Thyroid gland (tissue), 4 donors: Measurements from ENCODE around the gene C5orf24. TPM values are rescaled to one million over a fixed set of nuclear protein-coding genes. Genes with fewer than 3 reads are reported as not detected.

Experiments
- DNase-seq, 2 donors: peaks; one replicate each; pipeline ENCODE4 v3.0.0-alpha.2; 2019
- H3K27ac ChIP-seq, 3 donors: fragments of 200-600 bp; sonication (generic); 1 replicate in 2 of 3; 2 replicates in 1 of 3; pipeline ENCODE4 v1.5.1; 2016 to 2019; ENCODE audit warnings: mild to moderate bottlenecking in 1 of 3, moderate library complexity in 1 of 3
- H3K27me3 ChIP-seq: fragments of 200-600 bp; sonication (generic); one replicate; pipeline ENCODE4 v1.5.1; 2019
- H3K36me3 ChIP-seq, 2 donors: fragments of 200-600 bp; sonication (generic); one replicate each; pipeline ENCODE4 v1.5.1; 2016 to 2019
- H3K4me1 ChIP-seq, 2 donors: fragments of 200-600 bp; sonication (generic); one replicate each; pipeline ENCODE4 v1.5.1; 2017 to 2019
- H3K4me3 ChIP-seq, 3 donors: fragments of 200-600 bp; sonication (generic); replicated peaks in 1 of 3; 1 replicate in 2 of 3; 2 replicates in 1 of 3; pipeline ENCODE4 v1.5.1; 2016; ENCODE audit warnings: mild to moderate bottlenecking in 1 of 3
- H3K9me3 ChIP-seq: fragments of 200-600 bp; sonication (generic); one replicate; pipeline ENCODE4 v1.5.1; 2017
- CTCF ChIP-seq, 6 experiments: fragments of 200-600 bp in 3 of 6; fragments of 450-650 bp in 3 of 6; sonication (generic) in 3 of 6; IDR thresholded peaks; one replicate each; pipeline ENCODE4 v1.5.1; 2016 to 2019; ENCODE audit warnings: antibody characterized with exemption in 6 of 6, mild to moderate bottlenecking in 2 of 6, inconsistent platforms in 1 of 6, moderate library complexity in 1 of 6
- POLR2A ChIP-seq, 2 donors: fragments of 450-650 bp; IDR thresholded peaks; one replicate each; pipeline ENCODE4 v1.6.1; 2017; ENCODE audit warnings: antibody characterized with exemption in 2 of 2, mild to moderate bottlenecking in 2 of 2, moderate library complexity in 1 of 2
- WGBS, 2 donors: methylation state at CpG; one replicate each; pipeline ENCODE4 v1.1.5; 2017; 5-methylcytosine and 5-hydroxymethylcytosine counted together
- intact Hi-C: fragments of 100-400 bp; cut with DNase I; formaldehyde crosslinking; loops from one replicate; pipeline ENCODE4 v1.15.1; 2023
- total RNA-seq, 4 donors: library from RNA; depleted of rRNA; stranded (reverse); fragments of >200 nt; gene quantifications; one replicate each; pipeline ENCODE4 v1.2.3, GENCODE V29; 2016

The C5orf24 gene
- 10 to 100 TPM; 52.5 to 66.6 (median 61.0) TPM for total RNA-seq

DNA sequence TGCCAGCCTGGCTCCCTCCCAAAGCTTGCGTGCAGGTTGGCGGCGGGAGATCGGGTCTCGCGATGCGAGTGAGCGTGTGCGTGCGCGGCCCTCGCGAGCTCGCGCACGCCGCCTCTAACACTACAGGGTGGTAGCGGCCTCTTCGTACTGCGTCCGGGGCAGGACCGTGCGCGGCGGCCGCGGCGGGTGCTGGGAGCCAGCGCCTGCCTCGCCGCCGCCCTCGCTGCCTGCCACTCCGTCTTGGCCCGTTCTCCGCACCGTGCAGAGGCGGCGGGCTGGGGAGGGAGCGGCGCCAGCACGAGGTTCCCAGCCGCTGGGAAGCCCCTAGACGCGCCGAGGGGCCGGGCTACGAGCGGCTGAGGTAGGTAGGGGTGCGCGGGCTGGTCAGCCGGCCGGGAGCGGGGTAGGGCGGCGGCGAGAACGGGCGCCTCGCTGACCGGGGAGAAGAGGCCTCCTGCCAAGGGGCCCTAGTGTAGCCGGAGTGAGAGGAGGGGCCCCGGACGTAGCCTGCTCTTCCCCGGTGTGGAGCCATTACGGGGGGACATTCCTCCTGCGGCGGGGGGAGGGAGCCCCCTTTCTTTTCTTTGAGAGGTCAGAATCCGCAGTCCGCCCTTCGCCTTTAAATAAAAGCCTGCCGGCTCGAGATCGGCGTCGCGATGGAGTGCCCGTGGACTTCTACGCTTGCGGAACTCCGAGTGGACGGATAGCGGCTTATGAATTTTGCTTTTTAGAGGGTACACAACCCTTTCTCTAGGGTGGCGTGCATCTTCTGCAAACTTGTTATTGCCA lies at the start of gene C5orf24:
TSS of gene C5orf24 (plus strand) at position 117 of the 789 bp plus-strand sequence. CDS start 8,933 bp downstream, outside the sequence.
- no peaks in the 10 kb centered on the region for H3K36me3 ChIP-seq
- H3K27me3 ChIP-seq: no peaks in the 10 kb centered on the region
- intact Hi-C loops: loop anchor here (10.0 kb wide), 1 partner anchor 59 kb away; the partner anchor contains the start of gene PCBD2
- H3K4me3 ChIP-seq: peak within 1 kb of the TSS; percentile 2 to 82 (median 58)
- peak within 1 kb of the TSS; percentile 85 to 90 (median 88) for H3K27ac ChIP-seq
- WGBS, 2 donors: 0% methylated on average over 4 to 25 of the region's 84 CpGs
- TF ChIP-seq CTCF (IDR thresholded peaks at IDR 0.05) (no peak), POLR2A (IDR thresholded peaks at IDR 0.05) (peak; percentile 62 to 99)
- H3K9me3 ChIP-seq: no peaks in the 10 kb centered on the region
- peaks cover 11 to 22% of the 10 kb centered on the region in 2 donors for H3K4me1 ChIP-seq
- DNase-seq: peak; percentile 96 to 97

DNA sequence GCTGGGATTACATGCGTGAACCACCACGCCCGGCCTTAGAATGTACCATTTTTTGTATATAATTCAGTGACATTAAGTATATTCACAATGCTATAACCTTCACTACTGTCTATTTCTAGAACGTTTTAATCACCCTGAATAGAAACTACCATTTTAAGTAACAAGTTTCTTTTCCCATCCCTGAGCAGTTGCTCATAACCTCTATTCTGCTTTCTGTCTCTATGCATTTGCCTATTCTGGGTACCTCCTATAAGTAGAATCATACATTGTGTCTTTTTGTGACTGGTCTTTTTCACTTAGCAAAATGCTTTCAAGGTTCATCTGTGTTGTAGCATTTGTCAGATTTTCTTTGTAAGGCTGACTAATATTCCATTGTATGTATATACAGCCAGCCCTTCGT lies 47.3 kb upstream of the C5orf24 start:
- no peaks in the 10 kb centered on the region for H3K9me3 ChIP-seq
- intact Hi-C loops: no loop called here
- H3K36me3 ChIP-seq: peaks cover 28 to 40% of the 10 kb centered on the region in 2 donors
- H3K27ac ChIP-seq: no peak overlapping the region
- H3K4me1 ChIP-seq: no peaks in the 10 kb centered on the region
- no peaks in the 10 kb centered on the region for H3K27me3 ChIP-seq
- no peak for TF ChIP-seq CTCF (IDR thresholded peaks at IDR 0.05)
- TF ChIP-seq POLR2A (IDR thresholded peaks at IDR 0.05): no peak
- no peak for DNase-seq
- WGBS, 2 donors: 91 to 93% methylated on average over 5 of the region's 5 CpGs
- H3K4me3 ChIP-seq: no peak overlapping the region

DNA sequence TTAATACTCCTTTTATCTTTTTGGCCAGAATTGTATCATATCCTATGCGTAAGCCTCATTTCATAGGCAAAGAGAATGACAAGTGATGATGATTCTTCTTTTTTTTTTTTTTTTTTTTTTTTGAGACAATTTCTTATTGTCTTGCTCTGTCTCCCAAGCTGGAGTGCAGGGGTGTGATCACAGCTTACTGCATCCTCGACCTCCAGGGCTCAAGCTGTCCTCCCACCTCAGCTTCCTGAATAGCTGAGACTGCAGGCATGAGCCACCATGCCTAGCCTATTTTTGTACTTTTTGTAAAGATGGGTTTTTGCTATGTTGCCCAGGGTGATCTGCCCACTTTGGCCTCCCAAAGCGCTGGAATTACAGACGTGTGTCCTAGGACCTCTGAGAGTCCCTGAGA lies 41.9 kb upstream of the C5orf24 start:
- H3K27ac ChIP-seq: no peak overlapping the region
- H3K9me3 ChIP-seq: no peaks in the 10 kb centered on the region
- no peaks in the 10 kb centered on the region for H3K4me1 ChIP-seq
- DNase-seq: no peak
- peaks cover 5 to 15% of the 10 kb centered on the region in 2 donors for H3K36me3 ChIP-seq
- no peak for TF ChIP-seq POLR2A (IDR thresholded peaks at IDR 0.05)
- no peak for TF ChIP-seq CTCF (IDR thresholded peaks at IDR 0.05)
- WGBS, 2 donors: 92% methylated on average over 4 of the region's 4 CpGs
- no peak overlapping the region for H3K4me3 ChIP-seq
- intact Hi-C loops: no loop called here
- no peaks in the 10 kb centered on the region for H3K27me3 ChIP-seq

GRCh38 chr5:134813407-134813806 lies 32.4 kb upstream of the C5orf24 start:
- H3K27ac ChIP-seq: no peak overlapping the region
- intact Hi-C loops: no loop called here
- TF ChIP-seq POLR2A (IDR thresholded peaks at IDR 0.05) (no peak), CTCF (IDR thresholded peaks at IDR 0.05) (no peak)
- no peak for DNase-seq
- H3K36me3 ChIP-seq: peaks cover 26 to 48% of the 10 kb centered on the region in 2 donors
- WGBS, 2 donors: 96 to 97% methylated on average over 2 of the region's 2 CpGs
- H3K4me1 ChIP-seq: no peaks in the 10 kb centered on the region
- H3K9me3 ChIP-seq: no peaks in the 10 kb centered on the region
- no peak overlapping the region for H3K4me3 ChIP-seq
- no peaks in the 10 kb centered on the region for H3K27me3 ChIP-seq

DNA sequence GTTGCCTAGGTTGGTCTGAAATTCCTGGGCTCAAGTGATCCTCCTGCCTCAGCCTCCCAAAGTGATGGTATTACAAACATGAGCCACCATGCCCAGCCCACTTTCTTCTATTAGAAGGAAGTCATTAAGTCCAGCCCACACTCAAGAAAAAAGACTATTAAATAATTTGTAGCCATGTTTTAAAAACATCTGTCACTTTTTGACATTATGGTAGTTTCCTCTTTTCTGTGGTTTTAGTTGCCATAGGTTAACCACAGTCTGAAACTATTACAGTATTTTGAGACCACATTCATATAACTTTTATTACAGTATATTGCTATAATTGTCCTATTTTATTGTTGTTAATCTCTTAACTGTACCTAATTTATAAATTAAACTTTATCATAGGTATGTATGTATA lies 31.9 kb upstream of the C5orf24 start:
- intact Hi-C loops: no loop called here
- H3K9me3 ChIP-seq: no peaks in the 10 kb centered on the region
- TF ChIP-seq POLR2A (IDR thresholded peaks at IDR 0.05): no peak
- TF ChIP-seq CTCF (IDR thresholded peaks at IDR 0.05): no peak
- peaks cover 26 to 48% of the 10 kb centered on the region in 2 donors for H3K36me3 ChIP-seq
- no peaks in the 10 kb centered on the region for H3K4me1 ChIP-seq
- no peak for DNase-seq
- no peaks in the 10 kb centered on the region for H3K27me3 ChIP-seq
- H3K27ac ChIP-seq: no peak overlapping the region
- H3K4me3 ChIP-seq: no peak overlapping the region
